HEK293 (cell line): Measurements from ENCODE around the gene HMGCS1.

Experiments
- CTCF ChIA-PET: fragments of 350-600 bp; formaldehyde crosslinking; extraction: SDS; loops from one replicate; lab custom pipeline; 2021; ENCODE audit warnings: antibody characterized with exemption; lab: Yijun Ruan, JAX
- POLR2A ChIA-PET: fragments of 300-600 bp; formaldehyde crosslinking; extraction: SDS; loops from one replicate; lab custom pipeline; 2020; ENCODE audit warnings: antibody characterized with exemption, inconsistent platforms; lab: Yijun Ruan, JAX
- H3K27ac ChIP-seq: fragments of 200-500 bp; sonication (Bioruptor generic); 2 replicates; pipeline ENCODE4 v1.5.1; 2014; ENCODE audit warnings: low read depth, low read length, control low read depth, inconsistent platforms; ENCODE audit errors: extremely low read depth
- H3K36me3 ChIP-seq, 2 experiments: fragments of 200-500 bp in 1 of 2; sonication (Bioruptor generic) in 1 of 2; 1 replicate in 1 of 2; 2 replicates in 1 of 2; pipeline ENCODE4 v1.5.1; 2014 to 2017; ENCODE audit warnings: inconsistent platforms in 2 of 2, low read length in 2 of 2; ENCODE audit not compliant: control insufficient read depth in 2 of 2, insufficient read depth in 1 of 2
- H3K4me1 ChIP-seq: fragments of 200-500 bp; sonication (Bioruptor generic); 2 replicates; pipeline ENCODE4 v1.5.1; 2014; ENCODE audit warnings: mild to moderate bottlenecking, low read length, inconsistent platforms; ENCODE audit not compliant: control insufficient read depth, insufficient read depth
- H3K4me3 ChIP-seq: 2 replicates; pipeline ENCODE4 v1.5.1; 2011; ENCODE audit warnings: low read depth, mild to moderate bottlenecking, control low read depth, low read length, moderate library complexity
- H3K9me3 ChIP-seq: fragments of 200-500 bp; sonication (Bioruptor generic); 2 replicates; pipeline ENCODE4 v1.5.1; 2014; ENCODE audit warnings: low read depth, low read length, inconsistent platforms; ENCODE audit not compliant: control insufficient read depth, insufficient read depth
- ATF2 ChIP-seq: fragments of 450-650 bp; formaldehyde crosslinking; IDR thresholded peaks from 2 replicates; pipeline ENCODE4 v1.5.1; 2016; ENCODE audit warnings: missing biosample characterization, missing genetic modification characterization, low read depth
- FEZF1 ChIP-seq: fragments of 450-650 bp; formaldehyde crosslinking; IDR thresholded peaks from 2 replicates; pipeline ENCODE4 v1.5.1; 2016; ENCODE audit warnings: missing biosample characterization, missing genetic modification characterization
- GLI2 ChIP-seq: fragments of 450-650 bp; formaldehyde crosslinking; IDR thresholded peaks from 2 replicates; pipeline ENCODE4; 2017; ENCODE audit warnings: missing biosample characterization, missing genetic modification characterization, low read depth, borderline replicate concordance
- HIC1 ChIP-seq: fragments of 450-650 bp; formaldehyde crosslinking; IDR thresholded peaks from 2 replicates; pipeline ENCODE4 v1.5.1; 2016; ENCODE audit warnings: missing biosample characterization, missing genetic modification characterization
- KLF7 ChIP-seq: fragments of 450-650 bp; formaldehyde crosslinking; IDR thresholded peaks from 2 replicates; pipeline ENCODE4 v1.5.1; 2016; ENCODE audit warnings: missing biosample characterization, missing genetic modification characterization, borderline replicate concordance
- SP2 ChIP-seq: fragments of 450-650 bp; formaldehyde crosslinking; IDR thresholded peaks from 2 replicates; pipeline ENCODE4 v1.5.1; 2016; ENCODE audit warnings: missing biosample characterization, missing genetic modification characterization
- ZBTB21 ChIP-seq: fragments of 450-650 bp; formaldehyde crosslinking; IDR thresholded peaks from 2 replicates; pipeline ENCODE4 v1.5.1; 2017; ENCODE audit warnings: missing biosample characterization, missing genetic modification characterization
- ZBTB6 ChIP-seq: fragments of 450-650 bp; formaldehyde crosslinking; IDR thresholded peaks from 2 replicates; pipeline ENCODE4 v1.5.1; 2017; ENCODE audit warnings: missing biosample characterization, missing genetic modification characterization
- ZEB2 ChIP-seq: fragments of 450-650 bp; formaldehyde crosslinking; IDR thresholded peaks from 2 replicates; pipeline ENCODE4 v1.5.1; 2016; ENCODE audit warnings: missing biosample characterization, missing genetic modification characterization
- ZNF132 ChIP-seq: fragments of 450-650 bp; formaldehyde crosslinking; IDR thresholded peaks from 2 replicates; pipeline ENCODE4 v1.5.1; 2017; ENCODE audit warnings: missing biosample characterization, missing genetic modification characterization, borderline replicate concordance
- ZNF202 ChIP-seq: fragments of 450-650 bp; formaldehyde crosslinking; IDR thresholded peaks from 2 replicates; pipeline ENCODE4 v1.5.1; 2016; ENCODE audit warnings: missing biosample characterization, missing genetic modification characterization, borderline replicate concordance
- ZNF37A ChIP-seq: fragments of 450-650 bp; IDR thresholded peaks from 2 replicates; pipeline ENCODE4 v1.5.1; 2018; ENCODE audit warnings: missing biosample characterization, missing genetic modification characterization
- ZNF426 ChIP-seq: fragments of 450-650 bp; formaldehyde crosslinking; IDR thresholded peaks from 2 replicates; pipeline ENCODE4 v1.5.1; 2017; ENCODE audit warnings: missing biosample characterization, missing genetic modification characterization, mild to moderate bottlenecking, inconsistent platforms, moderate library complexity
- ZNF510 ChIP-seq: fragments of 450-650 bp; formaldehyde crosslinking; IDR thresholded peaks from 2 replicates; pipeline ENCODE4 v1.5.1; 2018; ENCODE audit warnings: mild to moderate bottlenecking, missing genetic modification characterization, missing biosample characterization; ENCODE audit not compliant: insufficient replicate concordance
- ZNF544 ChIP-seq: fragments of 450-650 bp; formaldehyde crosslinking; IDR thresholded peaks from 2 replicates; pipeline ENCODE4 v1.5.0; 2017; ENCODE audit warnings: missing biosample characterization, missing genetic modification characterization
- ZNF561 ChIP-seq: fragments of 450-650 bp; IDR thresholded peaks from 2 replicates; pipeline ENCODE4 v1.5.1; 2018; ENCODE audit warnings: missing biosample characterization, missing genetic modification characterization, borderline replicate concordance
- ZNF600 ChIP-seq: fragments of 450-650 bp; formaldehyde crosslinking; IDR thresholded peaks from 2 replicates; pipeline ENCODE4 v1.5.1; 2016; ENCODE audit warnings: missing biosample characterization, missing genetic modification characterization
- ZNF624 ChIP-seq: fragments of 450-650 bp; formaldehyde crosslinking; IDR thresholded peaks from 2 replicates; pipeline ENCODE4 v1.5.1; 2017; ENCODE audit warnings: missing biosample characterization, missing genetic modification characterization
- ZNF645 ChIP-seq: fragments of 450-650 bp; formaldehyde crosslinking; IDR thresholded peaks from 2 replicates; pipeline ENCODE4; 2016; ENCODE audit warnings: missing biosample characterization, missing genetic modification characterization
- ZNF837 ChIP-seq: fragments of 450-650 bp; formaldehyde crosslinking; IDR thresholded peaks from 2 replicates; pipeline ENCODE4 v1.5.1; 2016; ENCODE audit warnings: missing biosample characterization, missing genetic modification characterization

Gene HMGCS1

GRCh38 chr5:43301653-43302091 is 11.5 kb downstream of the HMGCS1 start:
- H3K36me3 ChIP-seq = peaks cover 18 to 63% of the 10 kb centered on the region in 2 experiments

GRCh38 chr5:43300112-43300511 is 13.1 kb downstream of the HMGCS1 start:
- POLR2A ChIA-PET = interaction anchor here (0.7 to 3.3 kb wide), 3 partner anchors 13 to 179 kb away, joined by 4 to 16 read pairs (median 5); partner anchors contain the start of genes HMGCS1 and ZNF131
- Histone ChIP-seq H3K9me3 (no peaks in the 10 kb centered on the region), H3K27ac (no peak overlapping the region)
- TF ChIP-seq ZNF624 (tag by site-specific recombination) (no peak), GLI2 (tag by site-specific recombination) (no peak), ZNF645 (tag by site-specific recombination) (no peak), ATF2 (tag by site-specific recombination) (peak; percentile 68), HIC1 (tag by site-specific recombination) (no peak)
- TF ChIP-seq, all 188 proteins: peak for 1
- CTCF ChIA-PET = interaction anchor here (0.7 to 1.4 kb wide), 3 partner anchors 12 to 195 kb away, joined by 3 read pairs; no protein-coding TSS in a partner anchor
- Histone ChIP-seq H3K4me3 (no peak overlapping the region), H3K4me1 (peaks cover 8% of the 10 kb centered on the region; the same call in 1 of the 2 replicates), H3K36me3 (peaks cover 31 to 72% of the 10 kb centered on the region in 2 experiments)

More at GRCh38 chr5:43301653-43302091, 11.5 kb downstream of the HMGCS1 start:
- ChIA-PET CTCF (interaction anchor here (0.6 to 3.5 kb wide), 4 partner anchors 82 to 183 kb away, joined by 3 to 21 read pairs (median 5); partner anchors contain the start of gene TMEM267), POLR2A (interaction anchor here (3.3 kb wide), 1 partner anchor 12 kb away, joined by 16 read pairs; the partner anchor contains the start of gene HMGCS1)
- peaks cover 8% of the 10 kb centered on the region; the same call in 1 of the 2 replicates for H3K4me1 ChIP-seq
- TF ChIP-seq ZNF600 (tag by site-specific recombination) = no peak
- peak; percentile 95 for TF ChIP-seq FEZF1 (tag by site-specific recombination)
- no peak overlapping the region for H3K4me3 ChIP-seq
- no peaks in the 10 kb centered on the region for H3K9me3 ChIP-seq
- no peak overlapping the region for H3K27ac ChIP-seq

- Histone ChIP-seq H3K4me3 (no peak overlapping the region), H3K36me3 (peaks cover 45 to 79% of the 10 kb centered on the region in 2 experiments), H3K27ac (no peak overlapping the region), H3K4me1 (peaks cover 8% of the 10 kb centered on the region; the same call in 1 of the 2 replicates), H3K9me3 (no peaks in the 10 kb centered on the region)
- TF ChIP-seq KLF7 = no peak
- no peak for TF ChIP-seq ZEB2 (tag by site-specific recombination)
- TF ChIP-seq SP2 (tag by site-specific recombination) = no peak
- no peak for TF ChIP-seq ZNF202 (tag by site-specific recombination)
- no peak for TF ChIP-seq ZNF837 (tag by site-specific recombination)
- TF ChIP-seq ZNF510 (tag by site-specific recombination) = no peak
- no peak for TF ChIP-seq ZBTB21 (tag by site-specific recombination)
- no peak for TF ChIP-seq ZNF561
- TF ChIP-seq ZNF544 (tag by site-specific recombination) = no peak
- no peak for TF ChIP-seq ZNF132 (tag by site-specific recombination)
- no peak for TF ChIP-seq ZBTB6 (tag by site-specific recombination)
- no peak for TF ChIP-seq ZNF37A (tag by site-specific recombination)
- TF ChIP-seq ZNF426 (tag by site-specific recombination) = no peak
- TF ChIP-seq FEZF1 (tag by site-specific recombination) = no peak
- CTCF ChIA-PET = interaction anchor here (0.6 to 1.1 kb wide), 3 partner anchors 12 to 19 kb away, joined by 3 to 4 read pairs (median 4); no protein-coding TSS in a partner anchor
- POLR2A ChIA-PET = interaction anchor here (1.6 kb wide), 1 partner anchor 15 kb away, joined by 6 read pairs; the partner anchor contains the start of gene HMGCS1
These were observed 14.8 kb downstream of the HMGCS1 start for GRCh38 chr5:43298443-43298842.
